Liver (tissue), 9 donors: ENCODE data around the gene MLLT3. TPM values are rescaled to one million over a fixed set of nuclear protein-coding genes. Genes with fewer than 3 reads are reported as not detected.

Experiments used
- DNase-seq: peaks from one replicate; pipeline ENCODE4 v3.0.0-alpha.2; 2017; ENCODE audit warnings: low spot score
- H3K27ac ChIP-seq, 2 donors: one replicate each; pipeline ENCODE4 v1.7.0; 2013; ENCODE audit warnings: inconsistent platforms in 2 of 2, low read length in 2 of 2, control low read depth in 1 of 2, low read depth in 1 of 2, mild to moderate bottlenecking in 1 of 2
- H3K27me3 ChIP-seq, 4 donors: one replicate each; pipeline versions ENCODE4 v1.6.1 to v1.7.0; 2013; ENCODE audit warnings: low read length in 3 of 4, inconsistent platforms in 1 of 4, mild to moderate bottlenecking in 1 of 4, moderate library complexity in 1 of 4; ENCODE audit not compliant: control insufficient read depth in 4 of 4, insufficient read depth in 4 of 4
- H3K36me3 ChIP-seq, 4 donors: one replicate each; pipeline versions ENCODE4 v1.6.1 to v1.7.0; 2013; ENCODE audit warnings: low read length in 3 of 4, mild to moderate bottlenecking in 3 of 4, low read depth in 1 of 4, moderate library complexity in 1 of 4; ENCODE audit not compliant: control insufficient read depth in 4 of 4, insufficient read depth in 3 of 4
- H3K4me1 ChIP-seq, 4 donors: one replicate each; pipeline versions ENCODE4 v1.6.1 to v1.7.0; 2013; ENCODE audit warnings: low read length in 3 of 4, mild to moderate bottlenecking in 3 of 4, moderate library complexity in 1 of 4; ENCODE audit not compliant: control insufficient read depth in 4 of 4, insufficient read depth in 4 of 4
- H3K4me3 ChIP-seq, 3 donors: one replicate each; pipeline versions ENCODE4 v1.6.1 to v1.7.0; 2013; ENCODE audit warnings: low read length in 3 of 3, control low read depth in 1 of 3, low read depth in 1 of 3, mild to moderate bottlenecking in 1 of 3
- H3K9ac ChIP-seq, 2 donors: one replicate each; pipeline ENCODE4 v1.7.0; 2013; ENCODE audit warnings: low read length in 2 of 2, mild to moderate bottlenecking in 2 of 2, moderate library complexity in 2 of 2, control low read depth in 1 of 2, low read depth in 1 of 2
- H3K9me3 ChIP-seq, 4 donors: one replicate each; pipeline versions ENCODE4 v1.6.1 to v1.7.0; 2013; ENCODE audit warnings: low read length in 3 of 4; ENCODE audit not compliant: control insufficient read depth in 4 of 4
- ATF3 ChIP-seq: IDR thresholded peaks from 2 replicates; pipeline ENCODE4 v1.6.1; 2016; ENCODE audit warnings: antibody characterized with exemption
- CTCF ChIP-seq: fragments of 150-350 bp; IDR thresholded peaks from 2 replicates; pipeline ENCODE4 v1.5.1; 2017; ENCODE audit warnings: improper control_type of control experiment, low read depth, low read length; ENCODE audit not compliant: missing input control
- EGR1 ChIP-seq, 2 donors: IDR thresholded peaks; 2 replicates each; pipeline ENCODE4 v1.6.1; 2016 to 2018; ENCODE audit warnings: antibody characterized with exemption in 2 of 2, low read depth in 2 of 2
- FOXA1 ChIP-seq: IDR thresholded peaks from 2 replicates; pipeline ENCODE4 v1.6.1; 2016; ENCODE audit warnings: antibody characterized with exemption
- FOXA2 ChIP-seq: IDR thresholded peaks from 2 replicates; pipeline ENCODE4 v1.6.1; 2016; ENCODE audit warnings: antibody characterized with exemption
- GABPA ChIP-seq, 2 donors: IDR thresholded peaks in 1 of 2; conservative IDR thresholded peaks in 1 of 2; 2 replicates each; pipeline ENCODE4 v1.6.1; 2016; ENCODE audit warnings: antibody characterized with exemption in 2 of 2, mild to moderate bottlenecking in 1 of 2, moderate library complexity in 1 of 2
- HNF4A ChIP-seq, 2 donors: conservative IDR thresholded peaks; 2 replicates each; pipeline ENCODE4 v1.6.1; 2016; ENCODE audit warnings: antibody characterized with exemption in 2 of 2, mild to moderate bottlenecking in 2 of 2
- HNF4G ChIP-seq: IDR thresholded peaks from 2 replicates; pipeline ENCODE4 v1.6.1; 2016; ENCODE audit warnings: antibody characterized with exemption
- JUND ChIP-seq, 2 donors: IDR thresholded peaks; 2 replicates each; pipeline ENCODE4 v1.6.1; 2016; ENCODE audit warnings: antibody characterized with exemption in 2 of 2
- MAX ChIP-seq: IDR thresholded peaks from 2 replicates; pipeline ENCODE4 v1.6.1; 2016; ENCODE audit warnings: antibody characterized with exemption
- NR2F2 ChIP-seq: IDR thresholded peaks from 2 replicates; pipeline ENCODE4 v1.6.1; 2016; ENCODE audit warnings: antibody characterized with exemption
- RAD21 ChIP-seq, 2 donors: IDR thresholded peaks; 2 replicates each; pipeline ENCODE4 v1.6.1; 2016; ENCODE audit warnings: antibody characterized with exemption in 2 of 2, mild to moderate bottlenecking in 2 of 2
- REST ChIP-seq: IDR thresholded peaks from 2 replicates; pipeline ENCODE4 v1.6.1; 2016; ENCODE audit warnings: antibody characterized with exemption, mild to moderate bottlenecking
- RXRA ChIP-seq, 2 donors: IDR thresholded peaks; 2 replicates each; pipeline ENCODE4 v1.6.1; 2017 to 2018; ENCODE audit warnings: antibody characterized with exemption in 2 of 2, mild to moderate bottlenecking in 1 of 2
- SP1 ChIP-seq: IDR thresholded peaks from 2 replicates; pipeline ENCODE4 v1.6.1; 2018; ENCODE audit warnings: antibody characterized with exemption, mild to moderate bottlenecking
- TAF1 ChIP-seq: conservative IDR thresholded peaks from 2 replicates; pipeline ENCODE4 v1.6.1; 2016; ENCODE audit warnings: antibody characterized with exemption, mild to moderate bottlenecking
- YY1 ChIP-seq: IDR thresholded peaks from 2 replicates; pipeline ENCODE4 v1.6.1; 2016; ENCODE audit warnings: antibody characterized with exemption, mild to moderate bottlenecking
- ZBTB33 ChIP-seq: IDR thresholded peaks from 2 replicates; pipeline ENCODE4 v1.6.1; 2016; ENCODE audit warnings: antibody characterized with exemption
- WGBS: extraction: QIAGEN DNeasy Blood & Tissue Kit; methylation state at CpG from one replicate; pipeline ENCODE4 v1.1.7; 2013; 5-methylcytosine and 5-hydroxymethylcytosine counted together
- polyA plus RNA-seq, 2 donors: library from polyadenylated mRNA; stranded (reverse) in 1 of 2; unstranded in 1 of 2; fragments of 200-250 nt in 1 of 2; fragments of >200 nt in 1 of 2; fragmentation: Nextera tagmentation in 1 of 2; extraction: Ambion mirVana in 1 of 2; gene quantifications; one replicate each; pipeline versions ENCODE4 v1.2.1 to v1.2.3, GENCODE V29; 2013 to 2015
- total RNA-seq, 2 donors: library from RNA; depleted of rRNA; stranded (reverse); fragments of >200 nt; gene quantifications; one replicate each; pipeline ENCODE4 v1.2.3, GENCODE V29; 2014
- donor health status: healthy.
- donor health status: healthy.
- donor health status: healthy.
- donor health status: healthy.
- donor health status: healthy.

The MLLT3 gene
- total and polyA plus RNA-seq, 4 donors: 0.79 to 25.5 (median 1.3) TPM

- WGBS: 87% methylated on average over 4 of the region's 4 CpGs
- no peak overlapping the region for H3K27ac ChIP-seq
- TF ChIP-seq FOXA2 (no peak), ZBTB33 (no peak), YY1 (no peak), FOXA1 (no peak), HNF4A (conservative IDR thresholded peaks at IDR 0.05) (no peak), HNF4G (no peak), MAX (no peak), RXRA (IDR thresholded peaks at IDR 0.05) (no peak), RAD21 (IDR thresholded peaks at IDR 0.05) (no peak), REST (no peak), JUND (IDR thresholded peaks at IDR 0.05) (no peak)
- no peak for DNase-seq
- no peaks in the 10 kb centered on the region for H3K36me3 ChIP-seq
- no peak overlapping the region for H3K4me3 ChIP-seq
- no peaks in the 10 kb centered on the region for H3K9me3 ChIP-seq
- H3K27me3 ChIP-seq: no peaks in the 10 kb centered on the region
- no peak overlapping the region for H3K9ac ChIP-seq
- H3K4me1 ChIP-seq: no peaks in the 10 kb centered on the region
Measured at GRCh38 chr9:20550326-20550725, 72.0 kb downstream of the MLLT3 start.

- TF ChIP-seq JUND (IDR thresholded peaks at IDR 0.05) (no peak), ZBTB33 (no peak), FOXA1 (no peak), MAX (no peak), ATF3 (no peak), RXRA (IDR thresholded peaks at IDR 0.05) (no peak), FOXA2 (no peak), SP1 (no peak), EGR1 (IDR thresholded peaks at IDR 0.05; ENCODE audit: low read depth in 2 of 2) (no peak), REST (no peak), NR2F2 (no peak), TAF1 (no peak), CTCF (no peak), HNF4G (no peak), RAD21 (IDR thresholded peaks at IDR 0.05) (no peak), YY1 (no peak), GABPA (IDR thresholded peaks at IDR 0.05 in 1 of 2, conservative IDR thresholded peaks at IDR 0.05 in 1 of 2) (no peak), HNF4A (conservative IDR thresholded peaks at IDR 0.05) (no peak)
- no peaks in the 10 kb centered on the region for H3K9me3 ChIP-seq
- no peak overlapping the region for H3K9ac ChIP-seq
- WGBS: 90% methylated on average over 3 of the region's 3 CpGs
- no peaks in the 10 kb centered on the region for H3K27me3 ChIP-seq
- H3K36me3 ChIP-seq: no peaks in the 10 kb centered on the region
- no peak overlapping the region for H3K4me3 ChIP-seq
- DNase-seq: no peak
- no peak overlapping the region for H3K27ac ChIP-seq
- no peaks in the 10 kb centered on the region for H3K4me1 ChIP-seq
Measured at GRCh38 chr9:20549053-20549452, 73.2 kb downstream of the MLLT3 start.
